HG03571 (cell line): ENCODE data around the gene TAOK2.
"Not testable (repeated sequence)": the region's sequence is repeated elsewhere in the genome, so short reads cannot be mapped to it uniquely, and the experiment has no call there.

ENCODE experiments used
- ATAC-seq: cut with Tn5 transposase; IDR thresholded peaks from one replicate; pipeline ENCODE4 v1.9.1; 2021; ENCODE audit not compliant: unreplicated experiment

Gene TAOK2

DNA sequence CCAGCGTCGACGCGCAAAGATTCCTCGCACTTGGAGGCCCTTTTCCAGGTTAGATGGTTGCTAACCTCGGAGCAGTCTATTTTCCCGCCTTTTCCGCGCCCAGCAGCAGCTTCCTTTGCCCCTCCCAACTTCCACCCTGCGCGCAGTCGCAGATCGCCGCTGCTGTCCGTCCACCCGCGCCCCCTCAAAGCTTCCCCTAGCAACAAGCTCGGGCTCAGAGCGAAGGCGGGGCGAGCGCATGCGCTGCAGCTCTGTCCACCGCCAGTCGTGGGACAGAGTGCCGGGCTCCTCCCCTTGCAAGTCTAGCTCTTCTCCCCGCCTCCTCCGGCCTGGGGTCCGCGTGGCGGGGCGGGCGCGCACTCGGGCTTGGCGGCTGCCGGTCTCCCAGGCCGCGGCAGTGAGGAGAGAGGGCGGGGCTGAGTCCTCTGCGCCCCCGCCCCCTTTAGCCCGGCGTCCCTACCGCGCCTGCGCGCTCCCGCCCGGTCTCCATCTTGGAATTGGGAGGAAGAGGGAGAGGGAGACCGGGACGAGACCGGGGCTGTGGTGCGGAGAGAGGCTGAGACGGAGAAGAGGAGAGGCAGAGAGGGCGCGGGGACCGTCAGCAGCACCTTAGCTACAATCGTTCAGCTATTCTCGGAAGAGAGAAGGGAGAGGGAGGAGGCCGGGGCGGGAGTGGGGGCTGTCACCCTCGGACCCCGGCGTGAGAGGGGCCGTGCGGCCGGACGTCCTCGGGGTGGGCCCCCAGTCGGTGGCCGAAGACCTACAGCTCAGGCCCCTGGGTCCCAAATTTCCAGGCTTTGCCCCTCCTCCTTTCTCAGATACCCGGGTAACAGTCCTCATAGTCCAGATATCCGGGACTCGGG lies at the start of gene TAOK2:
Gene TAOK2, plus strand, starts transcription at position 485 of the 863 bp plus-strand sequence. CDS start 3,905 bp downstream, outside the sequence.
- ATAC-seq, result peak; percentile 72

DNA sequence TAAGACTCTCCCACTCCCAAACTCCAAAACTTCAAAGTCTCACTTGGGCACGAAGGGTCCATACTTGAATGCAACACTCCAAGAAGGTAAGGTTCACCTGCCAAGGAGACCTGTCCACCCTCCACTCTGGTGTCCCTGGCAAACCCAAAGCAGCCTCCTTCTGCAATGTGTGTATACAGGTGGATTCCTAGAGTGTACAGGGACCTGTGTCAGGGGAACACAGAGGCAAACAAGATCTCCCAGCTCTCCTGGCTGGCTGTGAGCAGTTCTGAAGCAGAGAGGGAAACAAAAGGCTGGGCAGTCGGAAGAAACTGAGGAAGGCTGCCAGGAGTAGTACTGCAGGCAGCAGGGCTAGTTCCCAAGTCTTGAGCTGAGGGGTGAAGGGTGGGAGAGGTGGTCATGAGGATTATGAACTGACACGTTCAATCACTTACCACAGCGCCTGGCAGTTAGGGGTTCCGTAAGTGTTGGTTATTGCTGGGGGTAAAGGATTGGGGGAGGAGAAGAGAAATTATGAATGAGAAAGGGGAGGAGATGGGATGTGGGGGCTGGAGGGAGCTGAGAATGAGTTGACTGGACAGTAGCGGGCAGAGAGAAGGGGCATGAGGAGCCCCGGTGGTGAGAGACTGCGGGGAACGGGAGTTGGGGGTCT lies 48.4 kb upstream of the TAOK2 start:
- no peak for ATAC-seq

DNA sequence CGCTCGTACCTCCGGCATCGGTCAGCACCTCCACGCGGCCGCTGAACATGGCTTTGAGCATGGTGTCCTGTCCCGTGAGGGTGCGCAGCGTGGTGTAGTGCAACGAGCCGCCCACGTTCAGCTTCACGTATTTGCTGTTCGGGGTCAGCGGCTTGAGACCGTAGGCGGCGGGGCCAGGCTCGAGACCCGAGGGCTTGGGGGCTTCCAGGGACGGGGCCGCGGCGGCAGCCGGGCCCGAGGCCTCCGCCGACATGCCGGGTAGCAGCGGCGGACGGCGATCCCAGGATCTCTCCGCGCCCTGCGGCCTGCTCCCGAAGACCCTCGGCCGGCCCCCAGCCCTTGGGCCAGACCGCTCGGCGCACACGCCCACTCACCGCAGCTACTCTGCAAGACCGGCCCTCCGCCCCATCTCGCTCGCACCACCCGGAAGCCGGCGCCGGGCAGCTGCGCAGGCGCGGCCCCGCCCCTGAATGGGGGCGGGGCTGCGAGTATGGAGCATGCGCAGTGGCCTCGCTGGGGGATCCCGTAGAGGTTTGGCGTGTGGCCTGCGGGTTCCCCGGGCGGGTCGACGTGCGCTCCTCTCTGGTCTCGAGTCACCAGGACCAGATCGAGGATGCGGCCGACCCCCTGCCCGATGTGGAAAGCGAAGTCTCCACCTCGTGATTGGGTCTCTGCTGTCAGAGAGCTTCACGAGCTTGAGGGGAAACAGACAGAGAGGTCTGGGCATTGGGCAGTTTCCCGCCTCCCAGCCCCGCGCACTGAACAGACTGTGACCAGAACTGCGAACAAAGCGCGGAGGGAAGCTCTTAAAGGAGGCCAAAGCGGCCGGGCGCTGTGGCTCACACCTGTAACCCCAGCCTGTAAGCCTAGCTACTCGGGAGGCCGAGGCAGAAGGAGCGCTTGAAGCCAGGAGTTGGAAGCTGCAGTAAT lies 47.6 kb upstream of the TAOK2 start, which contains the start of gene KCTD13:
Gene KCTD13, minus strand, starts transcription at position 446 of the 930 bp plus-strand sequence. Its CDS starts 193 bp downstream, at position 253.
- ATAC-seq, result peak; percentile 85

DNA sequence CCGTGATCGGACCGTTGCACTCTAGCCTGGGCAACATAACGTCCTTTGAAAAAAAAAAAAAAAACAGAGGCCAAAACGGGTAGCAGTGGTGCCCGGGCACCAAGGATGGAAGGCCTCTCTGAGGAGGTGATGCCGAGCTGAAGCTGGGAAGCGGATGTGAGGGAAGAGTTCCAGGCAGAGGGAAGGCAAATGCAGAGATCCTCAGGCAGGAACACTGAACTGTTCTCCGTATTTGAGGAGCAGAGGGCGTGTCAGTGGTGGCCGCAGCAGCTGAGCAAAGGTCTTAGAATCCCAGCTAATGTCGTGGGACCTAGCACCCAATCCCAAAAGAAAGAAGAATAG lies 47.0 kb upstream of the TAOK2 start:
- ATAC-seq, result no peak

DNA sequence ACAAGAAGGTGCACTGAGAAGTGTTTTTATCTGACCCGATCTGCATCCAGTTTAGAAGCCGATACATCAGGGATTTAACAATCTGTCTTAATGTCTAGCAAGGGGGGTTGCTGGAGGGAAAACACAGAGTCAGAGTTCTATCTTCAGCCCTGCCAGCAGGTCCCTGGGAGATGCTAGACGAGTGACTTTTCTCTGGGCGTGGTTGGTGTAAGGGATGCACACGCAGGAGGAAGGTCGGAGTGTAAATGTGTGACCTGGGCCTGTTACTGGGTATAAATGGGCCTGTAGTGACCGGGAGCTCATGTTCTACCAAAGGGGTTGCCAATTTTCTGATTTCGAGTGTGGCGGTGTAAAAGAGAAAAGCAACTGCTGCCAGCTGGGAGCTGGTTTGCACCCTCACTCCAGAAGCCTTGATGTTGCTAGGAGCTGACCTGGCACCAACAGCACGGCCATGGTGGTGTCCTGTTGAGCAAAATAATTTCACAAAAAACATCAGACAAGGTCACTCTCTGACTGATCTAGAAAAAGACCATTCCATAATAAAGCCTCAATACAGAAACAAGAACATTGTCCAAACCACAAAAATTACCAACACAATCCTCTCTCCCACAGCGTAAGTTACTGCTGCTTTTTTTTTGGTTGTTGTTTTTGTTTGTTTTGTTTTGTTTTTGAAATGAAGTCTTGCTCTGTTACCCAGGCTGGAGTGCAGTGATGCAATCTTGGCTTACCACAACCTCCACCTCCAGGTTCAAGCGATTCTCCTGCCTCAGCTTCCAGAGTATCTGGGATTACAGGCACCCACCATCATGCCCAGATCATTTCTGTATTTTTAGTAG lies 46.4 kb upstream of the TAOK2 start:
- no peak for ATAC-seq

DNA sequence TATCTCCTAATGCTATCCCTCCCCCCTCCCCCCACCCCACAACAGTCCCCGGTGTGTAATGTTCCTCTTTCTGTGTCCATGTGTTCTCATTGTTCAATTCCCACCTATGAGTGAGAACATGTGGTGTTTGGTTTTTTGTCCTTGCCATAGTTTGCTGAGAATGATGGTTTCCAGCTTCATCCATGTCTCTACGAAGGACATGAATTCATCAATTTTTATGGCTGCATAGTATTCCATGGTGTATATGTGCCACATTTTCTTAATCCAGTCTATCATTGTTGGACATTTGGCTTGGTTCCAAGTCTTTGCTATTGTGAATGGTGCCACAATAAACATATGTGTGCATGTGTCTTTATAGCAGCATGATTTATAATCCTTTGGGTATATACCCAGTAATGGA lies 41.9 kb upstream of the TAOK2 start:
- not testable (repeated sequence) for ATAC-seq

DNA sequence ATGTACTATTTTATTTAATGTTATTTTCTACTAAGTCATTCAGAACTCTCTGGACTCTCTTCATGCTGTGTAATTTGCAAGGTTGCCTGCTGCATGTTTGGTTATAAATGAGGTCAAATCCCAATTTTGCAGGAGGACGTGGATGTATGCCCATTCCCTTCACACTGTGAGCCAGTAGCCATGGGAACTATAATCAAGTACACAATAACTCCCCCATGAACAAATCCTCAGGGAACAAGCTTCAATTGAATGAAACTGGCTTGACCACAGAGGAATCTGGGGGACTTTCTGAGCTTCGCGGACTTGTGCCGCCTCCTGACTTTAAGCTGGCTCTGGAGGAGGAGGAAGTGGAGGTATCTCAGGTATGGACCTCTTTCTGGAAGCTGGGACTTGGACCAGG lies 33.0 kb upstream of the TAOK2 start:
- ATAC-seq, result no peak

DNA sequence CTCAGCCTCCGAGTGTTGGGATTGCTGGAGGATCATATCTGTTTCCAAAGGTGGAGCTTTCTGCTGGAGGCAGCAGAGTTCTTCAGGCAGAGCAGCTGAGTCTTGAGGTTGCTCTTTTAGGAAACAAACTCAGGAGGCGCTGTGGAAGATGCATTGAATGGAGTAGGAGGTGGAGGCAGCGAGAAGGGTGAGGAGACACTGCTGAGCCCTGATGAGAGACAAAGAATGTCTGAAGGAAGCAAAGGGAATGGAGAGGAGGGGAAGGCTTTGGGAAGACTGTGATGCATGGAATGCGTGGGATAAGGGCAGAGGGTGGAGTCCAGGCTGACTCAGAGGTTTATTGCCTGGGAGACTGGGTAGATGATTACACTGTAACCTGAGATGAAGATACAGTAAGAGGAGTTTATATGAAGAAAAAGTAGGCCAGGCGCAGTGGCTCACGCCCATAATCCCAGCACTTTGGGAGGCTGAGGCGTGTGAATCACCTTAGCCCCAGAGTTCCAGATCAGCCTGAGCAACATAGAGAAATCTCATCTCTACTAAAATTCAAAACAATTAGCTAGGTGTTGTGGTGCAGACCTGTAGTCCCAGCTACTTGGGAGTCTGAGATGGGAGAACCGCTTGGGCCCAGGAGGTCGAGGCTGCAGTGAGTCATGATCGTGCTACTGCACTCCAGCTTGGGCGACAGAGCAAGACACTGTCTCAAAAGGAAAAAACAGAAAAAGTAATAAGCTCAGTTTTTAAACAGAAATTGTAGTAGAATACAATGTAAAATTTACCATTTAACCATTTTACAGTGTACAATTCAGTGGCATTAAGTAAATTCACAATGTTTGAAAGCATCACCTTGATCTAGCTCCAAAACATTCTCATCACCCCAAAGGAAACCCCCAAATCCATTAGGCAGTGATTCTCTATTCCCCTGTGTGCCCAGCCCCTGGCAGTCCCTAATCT lies 29.5 kb upstream of the TAOK2 start:
- ATAC-seq, result no peak

DNA sequence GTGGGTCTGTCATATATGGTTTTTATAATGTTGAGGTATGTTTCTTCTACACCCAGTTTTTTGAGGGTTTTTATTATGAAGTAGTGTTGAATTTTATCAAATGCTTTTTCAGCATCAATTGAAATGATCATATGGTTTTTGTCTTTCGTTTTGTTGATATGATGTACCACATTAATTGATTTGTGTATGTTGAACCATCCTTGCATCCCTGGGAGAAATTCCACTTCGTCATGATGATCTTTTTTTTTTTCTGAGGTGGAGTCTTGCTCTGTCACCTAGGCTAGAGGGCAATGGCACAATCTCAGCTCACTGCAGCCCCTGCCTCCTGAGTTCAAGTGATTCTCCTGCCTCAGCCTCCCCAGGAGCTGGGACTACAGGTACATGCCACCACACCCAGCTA lies 25.8 kb upstream of the TAOK2 start:
- ATAC-seq, result no peak

DNA sequence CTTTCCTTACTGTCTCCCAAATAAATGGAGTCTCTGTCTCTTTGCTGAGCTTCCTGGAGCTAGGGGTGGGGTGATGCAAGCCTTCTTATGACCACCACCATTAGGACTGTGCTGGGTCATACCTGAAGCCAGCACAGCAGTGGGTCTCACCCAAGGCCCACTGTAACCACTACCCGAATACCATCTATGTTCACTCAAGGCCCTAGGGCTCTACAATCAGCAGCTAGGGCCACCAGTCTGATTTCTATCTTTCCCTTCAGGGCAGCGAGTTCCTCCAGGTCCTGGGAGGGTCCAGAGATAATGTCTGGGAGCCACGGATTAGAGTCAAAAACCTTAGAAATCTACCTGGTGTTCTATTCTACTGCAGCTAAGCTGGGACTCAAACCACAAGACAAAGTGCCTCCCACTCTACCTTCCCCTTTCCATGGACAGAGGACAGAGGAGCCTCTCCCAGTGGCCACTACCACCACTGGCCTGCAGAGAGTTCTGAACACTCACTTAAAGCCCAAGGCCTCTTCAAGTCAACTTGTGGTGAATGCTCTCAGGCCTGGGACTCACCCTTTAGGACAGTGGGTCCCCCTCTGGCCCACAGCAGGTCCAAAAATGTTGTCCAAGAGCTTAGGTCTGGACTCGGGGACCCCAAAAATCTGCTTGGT lies 22.7 kb upstream of the TAOK2 start:
- ATAC-seq, result no peak

DNA sequence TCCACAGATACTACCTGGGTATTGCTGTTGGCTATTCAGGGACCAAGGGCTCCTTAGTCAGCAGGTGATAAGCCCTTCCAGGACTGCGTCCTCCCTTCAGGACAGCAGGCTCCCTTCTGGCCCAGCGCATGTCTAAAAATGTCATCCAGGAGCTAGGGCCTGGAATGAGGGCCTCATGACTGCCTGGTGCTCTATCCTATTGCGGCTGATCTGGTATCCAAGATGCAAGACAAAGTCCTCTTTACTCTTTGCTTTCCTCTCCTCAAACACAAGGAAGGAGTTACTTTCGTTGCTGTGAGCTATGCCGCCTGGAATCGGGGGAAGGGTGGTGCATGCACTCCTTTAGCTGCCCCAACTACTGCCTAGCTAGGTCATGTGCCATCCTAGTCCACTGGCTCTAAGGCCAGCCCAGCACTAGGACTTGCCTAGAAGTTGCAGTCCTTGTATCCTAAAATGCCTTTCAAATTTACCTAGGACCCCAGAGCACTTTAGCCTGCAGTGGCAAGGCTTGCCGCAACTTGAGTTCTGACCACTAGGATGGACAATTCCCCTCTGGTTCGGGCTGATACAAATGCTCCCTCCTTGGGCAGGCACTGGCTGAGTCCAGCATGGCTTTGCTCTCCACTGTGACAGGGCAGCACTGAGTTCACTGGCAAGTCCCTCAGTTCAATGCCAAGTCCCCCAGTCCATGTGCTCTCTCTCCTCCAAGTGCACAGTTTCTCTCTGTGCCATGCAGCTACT lies 21.9 kb upstream of the TAOK2 start:
- no peak for ATAC-seq

DNA sequence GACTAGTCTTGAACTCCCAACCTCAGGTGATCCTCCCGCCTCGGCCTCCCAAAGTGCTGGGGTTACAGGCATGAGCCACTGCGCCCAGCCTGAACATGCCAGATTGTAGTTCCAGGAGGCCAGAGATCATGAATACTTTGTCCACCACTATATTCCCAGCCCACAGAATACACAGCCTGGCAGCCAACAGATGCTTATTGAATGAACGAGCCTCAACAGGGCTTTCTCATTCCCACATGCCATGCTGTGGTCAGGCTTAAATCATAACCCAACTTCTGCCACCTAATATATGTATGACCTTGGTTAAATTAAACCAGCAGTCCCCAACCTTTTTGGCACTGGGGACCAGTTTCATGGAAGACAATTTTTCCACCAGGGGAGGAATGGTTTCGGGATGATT lies 14.9 kb upstream of the TAOK2 start:
- no peak for ATAC-seq

DNA sequence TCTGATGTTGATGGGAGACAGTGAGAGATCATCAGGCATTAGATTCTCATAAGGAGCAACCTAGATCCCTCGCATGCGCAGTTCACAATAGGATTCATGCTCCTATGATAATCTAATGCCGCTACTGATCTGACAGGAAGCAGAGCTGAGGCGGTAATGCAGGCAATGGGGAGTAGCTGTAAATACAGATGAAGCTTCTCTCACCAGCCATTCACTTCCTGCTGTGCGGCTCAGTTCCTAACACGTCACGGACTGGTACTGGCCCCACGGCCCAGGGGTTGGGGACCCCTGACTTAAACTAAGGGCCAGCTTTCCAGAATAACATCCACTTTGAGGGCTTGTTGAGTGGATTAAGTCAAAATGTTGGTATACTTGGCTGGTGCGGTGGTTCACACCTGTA lies 14.4 kb upstream of the TAOK2 start:
- ATAC-seq, result no peak

DNA sequence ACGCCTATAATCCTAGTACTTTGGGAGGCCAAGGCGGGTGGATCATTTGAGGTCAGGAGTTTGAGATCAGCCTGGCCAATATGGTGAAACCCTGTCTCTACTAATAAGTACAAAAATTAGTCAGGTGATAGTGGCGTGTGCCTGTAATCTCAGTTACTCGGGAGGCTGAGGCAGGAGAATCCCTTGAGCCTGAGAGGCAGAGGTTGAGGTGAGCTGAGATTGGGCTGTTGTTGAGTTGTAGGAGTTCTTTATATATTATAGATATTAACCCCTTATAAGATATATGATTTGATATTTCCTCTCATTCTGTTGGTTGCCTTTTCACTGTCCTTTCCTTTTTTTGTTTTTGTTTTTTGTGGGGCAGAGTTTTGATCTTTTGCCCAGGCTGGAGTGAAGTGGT lies 13.8 kb upstream of the TAOK2 start:
- ATAC-seq, result not testable (repeated sequence)

DNA sequence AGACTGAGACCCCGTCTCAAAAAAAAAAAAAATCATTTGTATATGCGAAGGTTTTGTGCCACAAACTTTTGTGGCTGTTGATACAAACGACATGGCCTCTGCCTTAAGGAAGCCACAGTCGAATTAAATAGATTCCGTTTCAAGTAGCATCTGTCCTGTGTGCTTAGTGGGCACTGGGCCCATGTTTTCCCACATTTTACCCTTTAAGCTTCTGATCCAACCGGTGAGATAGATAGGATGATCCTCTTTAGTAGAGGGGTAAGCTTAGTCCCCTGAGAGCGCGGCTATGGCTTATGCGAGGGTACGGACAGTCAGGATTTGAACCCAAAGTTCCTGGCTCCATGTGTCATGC lies 12.6 kb upstream of the TAOK2 start:
- ATAC-seq, result no peak

DNA sequence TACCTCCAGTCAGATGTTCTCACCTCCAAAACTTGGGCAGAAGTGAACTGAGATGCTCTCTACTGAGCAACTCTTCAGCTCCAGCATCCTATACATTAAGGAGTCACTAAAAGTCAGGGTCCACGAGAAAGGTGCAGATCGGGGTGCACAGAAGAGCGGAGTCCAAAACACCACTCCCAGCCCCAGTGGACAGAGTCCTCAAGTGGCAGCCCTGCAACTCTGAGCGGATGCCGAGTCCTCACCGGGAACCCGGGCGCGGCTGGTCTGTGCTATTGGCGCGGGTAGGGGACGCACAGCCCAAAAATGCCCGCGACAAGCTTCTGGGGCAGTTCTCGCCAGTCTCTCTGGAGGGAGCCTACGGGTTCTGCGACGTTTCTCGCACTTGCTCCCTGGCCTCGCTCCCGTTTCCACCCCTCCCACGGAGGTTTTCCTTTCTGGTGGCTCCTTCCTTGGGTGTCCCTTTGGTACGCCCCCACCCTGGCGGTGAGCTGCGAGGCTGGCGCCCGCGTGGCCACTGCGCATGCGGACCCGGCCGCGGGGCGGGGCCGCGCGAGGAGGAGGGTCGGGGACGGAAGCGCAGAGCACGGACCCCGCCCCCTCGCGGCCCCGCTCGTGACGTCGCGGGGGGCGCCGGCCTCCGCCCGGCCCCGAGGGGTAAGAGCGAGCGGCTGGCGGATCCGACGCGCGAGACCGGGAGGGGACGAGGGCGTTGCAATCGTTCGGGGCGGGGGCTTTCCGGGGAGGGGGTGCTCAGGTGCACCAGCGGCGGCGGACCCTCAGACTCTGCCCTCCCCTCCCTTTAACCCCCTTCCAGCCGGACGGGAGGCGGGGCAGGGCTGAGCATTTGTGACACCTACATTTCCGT lies 12.0 kb upstream of the TAOK2 start, which contains the start of gene TMEM219:
Gene TMEM219, plus strand, starts transcription at position 601 of the 865 bp plus-strand sequence. CDS start 1,065 bp downstream, outside the sequence.
- peak; percentile 83 for ATAC-seq

DNA sequence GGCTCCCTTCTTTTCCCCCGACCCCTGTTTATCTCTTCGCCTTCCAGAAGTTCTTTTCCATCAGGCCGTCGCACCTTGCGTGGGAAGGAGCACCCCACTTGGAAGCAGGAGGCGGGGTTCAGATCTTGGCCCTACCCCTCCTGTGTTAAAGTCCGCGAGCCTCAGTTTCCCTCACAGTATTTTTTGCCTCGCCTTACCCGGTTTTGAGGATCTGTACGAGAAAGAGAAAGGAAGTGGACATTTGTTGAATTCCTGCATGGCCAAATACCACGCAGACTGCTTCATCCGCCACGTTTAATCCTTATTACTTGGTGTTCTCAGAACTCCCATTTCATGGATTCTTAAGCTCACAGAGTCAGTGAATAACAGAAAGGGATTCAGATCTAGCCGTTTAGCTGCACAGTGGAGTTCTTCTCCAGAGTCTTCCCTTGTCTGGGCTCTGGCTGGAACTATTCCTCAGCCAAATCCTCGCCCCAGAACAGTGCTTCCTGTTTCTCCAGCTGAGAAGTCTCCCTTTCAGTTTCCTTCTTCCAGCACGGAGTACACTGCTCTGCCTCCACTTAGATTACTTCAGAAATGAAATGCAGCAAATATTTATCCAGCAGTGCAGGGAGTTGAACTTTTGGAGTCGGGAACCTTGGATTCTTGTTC lies 11.2 kb upstream of the TAOK2 start:
- peak; percentile 8 for ATAC-seq
